GM19455 (cell line): ENCODE data around the gene AGFG2.
"Not testable (repeated sequence)": the region's sequence is repeated elsewhere in the genome, so short reads cannot be mapped to it uniquely, and the experiment has no call there.

Source experiments
- ATAC-seq: cut with Tn5 transposase; IDR thresholded peaks from one replicate; pipeline ENCODE4 v1.9.1; 2021; ENCODE audit not compliant: unreplicated experiment

AGFG2 gene

DNA sequence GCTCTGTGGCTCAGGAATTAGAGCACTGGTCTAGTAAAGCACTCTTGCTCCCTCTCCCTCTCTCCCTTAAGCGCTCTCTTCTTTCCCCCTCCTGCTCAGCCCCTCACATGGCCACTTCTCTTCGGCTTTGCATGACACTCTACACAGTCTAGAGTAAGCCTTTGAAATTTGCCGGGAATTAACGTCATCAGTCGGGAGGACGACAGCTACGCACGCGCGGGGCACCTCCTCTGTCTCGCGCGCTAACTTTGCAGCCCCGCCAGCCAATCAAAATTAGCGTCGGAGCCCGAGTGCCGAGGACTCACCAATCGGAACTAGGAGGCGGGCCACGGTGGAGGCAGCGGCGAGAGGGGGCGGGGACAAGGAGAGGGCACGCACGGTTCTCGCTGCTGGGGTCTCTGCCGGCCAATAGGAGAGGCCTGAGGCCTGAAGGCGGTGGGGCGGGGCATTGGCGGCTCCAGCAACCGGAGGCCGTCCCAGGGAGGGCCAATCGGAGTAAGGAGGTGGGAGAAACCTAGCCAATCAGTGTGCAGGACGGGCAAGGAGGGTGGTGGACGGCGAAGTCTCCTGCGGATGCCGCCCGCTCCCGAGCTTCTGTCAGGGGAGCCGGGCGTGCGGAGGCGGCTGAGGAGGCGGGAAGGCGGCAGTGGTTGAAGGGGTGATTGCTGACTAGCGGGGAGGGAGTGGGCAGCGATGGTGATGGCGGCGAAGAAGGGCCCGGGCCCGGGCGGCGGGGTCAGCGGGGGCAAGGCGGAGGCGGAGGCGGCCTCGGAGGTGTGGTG, at the start of gene AGFG2:
AGFG2 (plus strand) TSS at position 550 of the 782 bp plus-strand sequence; CDS start at position 694, 144 bp downstream.
- peak; percentile 94 for ATAC-seq

DNA sequence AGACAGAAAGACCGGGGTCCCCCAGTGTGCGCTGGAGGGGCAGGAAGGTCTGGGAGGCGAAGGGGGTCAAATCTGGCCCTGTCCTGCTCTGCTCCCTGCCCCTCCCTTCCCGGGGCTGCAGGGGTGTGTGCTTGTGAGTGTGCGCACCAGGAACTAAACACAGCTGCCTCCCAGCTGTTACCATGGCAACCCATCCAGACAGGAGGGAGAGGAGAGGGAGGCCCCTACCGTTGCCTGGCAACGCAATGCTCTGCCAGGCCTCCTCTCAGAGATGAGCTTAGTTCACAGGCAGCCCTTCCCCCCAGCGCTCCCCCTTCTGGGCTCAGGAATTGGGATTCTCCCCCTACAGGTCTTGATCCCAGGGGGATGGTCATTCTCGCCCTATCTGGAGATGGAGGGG, 49.2 kb upstream of the AGFG2 start:
- no peak for ATAC-seq

DNA sequence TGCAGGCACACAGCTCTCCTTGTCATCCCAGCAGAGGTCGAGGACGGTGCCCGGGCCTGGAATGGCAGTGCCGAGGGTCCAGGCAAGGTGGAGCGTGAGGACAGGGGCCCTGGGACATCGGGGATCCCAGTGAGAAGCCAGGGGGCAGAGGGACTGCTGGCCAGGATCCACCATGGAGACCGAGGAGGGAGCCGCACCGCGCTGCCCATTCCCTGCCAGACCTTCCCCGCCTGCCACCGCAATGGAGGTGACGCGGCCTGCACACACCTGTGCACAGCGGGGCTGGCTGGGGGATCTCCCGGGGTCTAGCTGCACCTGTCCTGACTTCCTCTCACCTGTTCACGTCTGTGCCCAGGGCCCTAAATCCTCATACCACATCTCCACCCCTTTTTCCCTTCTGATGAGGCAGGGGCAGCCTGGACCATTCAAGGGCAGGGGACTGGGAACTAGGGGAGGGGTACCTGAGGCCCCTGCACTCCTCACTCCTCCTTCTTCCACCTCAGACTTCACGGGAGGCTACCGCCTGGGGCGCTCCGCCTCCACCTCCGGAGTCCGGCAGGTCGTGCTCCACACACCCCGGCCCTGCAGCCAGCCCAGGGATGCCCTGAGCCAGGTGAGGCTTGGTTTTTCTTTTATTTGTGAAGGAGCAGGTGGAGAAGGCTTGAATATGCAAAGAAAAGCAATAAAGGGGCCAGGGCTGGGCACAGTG, 48.4 kb upstream of the AGFG2 start:
- no peak for ATAC-seq

GRCh38 chr7:100491192-100491578, 47.8 kb upstream of the AGFG2 start:
- ATAC-seq: no peak

GRCh38 chr7:100492738-100493475, 46.1 kb upstream of the AGFG2 start:
- ATAC-seq: no peak

GRCh38 chr7:100493476-100494264, 45.3 kb upstream of the AGFG2 start:
- no peak for ATAC-seq

DNA sequence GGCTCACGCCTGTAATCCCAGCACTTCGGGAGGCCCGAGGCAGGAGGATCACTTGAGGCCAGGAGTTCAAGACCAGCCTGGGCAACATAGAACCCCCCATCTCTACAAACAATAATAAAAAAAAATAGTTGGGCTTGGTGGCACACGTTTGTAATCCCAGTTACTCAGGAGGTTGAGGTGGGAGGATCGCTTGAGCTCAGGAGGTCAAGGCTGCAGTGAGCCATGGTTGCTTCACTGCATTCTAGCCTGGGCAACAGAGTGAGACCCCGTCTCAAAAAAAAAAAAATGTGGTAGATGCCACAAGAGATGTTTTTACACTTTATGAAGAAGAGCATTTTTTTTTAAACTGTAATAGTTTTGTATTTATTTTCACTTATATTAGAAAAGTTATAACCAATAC, 42.5 kb upstream of the AGFG2 start:
- ATAC-seq: no peak

DNA sequence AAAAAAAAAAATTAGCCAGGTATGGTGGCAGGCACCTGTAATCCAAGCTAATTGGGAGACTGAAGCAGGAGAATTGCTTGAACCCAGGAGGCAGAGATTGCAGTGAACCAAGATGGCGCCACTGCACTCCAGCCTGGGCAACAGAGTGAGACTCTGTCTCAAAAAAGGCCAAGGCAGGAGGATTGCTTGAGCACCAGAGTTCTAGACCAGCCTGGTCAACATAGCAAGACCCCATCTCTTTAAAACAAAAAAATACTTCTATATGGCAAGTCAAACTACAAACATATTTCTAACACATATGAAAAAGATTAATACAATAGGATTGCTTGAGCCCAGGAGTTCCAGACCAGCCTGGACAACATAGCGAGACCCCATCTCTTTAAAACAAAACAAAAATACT, 38.3 kb upstream of the AGFG2 start:
- not testable (repeated sequence) for ATAC-seq

DNA sequence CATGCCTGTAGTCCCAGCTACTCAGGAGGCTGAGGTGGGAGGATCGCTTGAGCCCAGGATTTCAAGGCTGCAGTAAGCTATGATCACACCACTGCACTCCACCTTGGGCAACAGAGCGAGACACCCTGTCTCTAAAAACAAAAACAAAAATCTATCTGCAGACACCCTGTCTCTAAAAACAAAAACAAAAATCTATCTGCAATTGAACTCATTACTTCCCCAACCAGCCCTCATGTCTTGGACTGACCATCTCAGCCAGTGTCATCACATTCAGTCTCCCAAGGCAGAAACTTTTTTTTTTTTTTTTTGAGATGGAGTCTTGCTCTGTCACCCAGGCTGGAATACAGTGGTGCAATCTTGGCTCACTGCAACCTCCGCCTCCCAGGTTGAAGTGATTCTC, 35.0 kb upstream of the AGFG2 start:
- not testable (repeated sequence) for ATAC-seq

DNA sequence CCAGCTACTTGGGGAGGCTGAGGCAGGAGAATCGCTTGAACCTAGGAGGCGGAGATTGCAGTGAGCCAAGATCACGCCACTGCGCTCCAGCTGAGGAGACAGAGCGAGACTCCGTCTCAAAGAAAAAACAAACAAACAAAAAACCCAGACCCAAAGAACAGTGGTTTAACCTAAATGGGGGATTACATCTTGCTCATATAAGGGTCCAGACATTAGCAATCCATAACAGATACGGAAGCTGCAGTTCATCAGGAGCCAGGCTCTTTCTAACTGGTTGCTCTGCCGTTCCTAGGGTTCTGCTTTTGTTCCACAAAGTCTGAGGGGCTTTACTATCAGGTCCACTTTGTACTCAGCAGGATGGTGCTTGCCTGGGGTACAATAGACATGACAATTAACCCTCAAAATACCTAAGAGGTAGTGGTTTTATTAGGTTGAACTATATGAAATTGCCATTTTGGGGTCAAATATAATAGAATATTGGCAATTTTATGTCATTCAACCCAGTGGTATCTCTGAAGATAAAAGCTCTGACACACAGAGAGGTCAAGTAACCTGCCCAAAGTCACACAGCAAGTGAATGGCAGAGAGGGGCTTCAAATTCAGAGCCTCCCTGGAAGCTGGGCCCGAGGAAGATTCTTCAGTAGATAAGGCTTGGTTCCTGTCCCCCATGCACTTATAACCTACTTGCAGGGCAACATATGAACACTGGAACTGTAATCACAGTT, 34.0 kb upstream of the AGFG2 start:
- ATAC-seq: no peak

GRCh38 chr7:100506356-100506923, 32.6 kb upstream of the AGFG2 start:
- ATAC-seq: no peak

DNA sequence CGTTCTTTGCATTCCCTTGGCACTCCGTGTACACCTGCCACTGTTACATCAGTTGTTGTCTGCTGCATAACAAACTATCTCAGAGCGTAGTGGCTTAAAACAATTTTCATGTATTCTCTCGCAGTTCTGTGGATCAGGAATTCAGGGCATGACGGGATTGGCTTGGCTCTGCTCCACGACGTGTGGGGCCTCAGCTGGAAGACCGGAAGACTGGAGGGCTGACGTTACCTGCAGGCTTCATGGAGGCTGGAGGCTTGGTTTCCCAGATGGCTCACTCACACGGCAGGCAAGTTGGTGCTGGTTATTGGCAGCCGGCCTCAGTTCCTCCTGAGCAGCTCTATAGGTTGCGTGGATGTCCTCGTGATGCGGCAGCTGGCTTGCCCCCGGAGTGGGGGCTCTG, 29.8 kb upstream of the AGFG2 start:
- no peak for ATAC-seq

DNA sequence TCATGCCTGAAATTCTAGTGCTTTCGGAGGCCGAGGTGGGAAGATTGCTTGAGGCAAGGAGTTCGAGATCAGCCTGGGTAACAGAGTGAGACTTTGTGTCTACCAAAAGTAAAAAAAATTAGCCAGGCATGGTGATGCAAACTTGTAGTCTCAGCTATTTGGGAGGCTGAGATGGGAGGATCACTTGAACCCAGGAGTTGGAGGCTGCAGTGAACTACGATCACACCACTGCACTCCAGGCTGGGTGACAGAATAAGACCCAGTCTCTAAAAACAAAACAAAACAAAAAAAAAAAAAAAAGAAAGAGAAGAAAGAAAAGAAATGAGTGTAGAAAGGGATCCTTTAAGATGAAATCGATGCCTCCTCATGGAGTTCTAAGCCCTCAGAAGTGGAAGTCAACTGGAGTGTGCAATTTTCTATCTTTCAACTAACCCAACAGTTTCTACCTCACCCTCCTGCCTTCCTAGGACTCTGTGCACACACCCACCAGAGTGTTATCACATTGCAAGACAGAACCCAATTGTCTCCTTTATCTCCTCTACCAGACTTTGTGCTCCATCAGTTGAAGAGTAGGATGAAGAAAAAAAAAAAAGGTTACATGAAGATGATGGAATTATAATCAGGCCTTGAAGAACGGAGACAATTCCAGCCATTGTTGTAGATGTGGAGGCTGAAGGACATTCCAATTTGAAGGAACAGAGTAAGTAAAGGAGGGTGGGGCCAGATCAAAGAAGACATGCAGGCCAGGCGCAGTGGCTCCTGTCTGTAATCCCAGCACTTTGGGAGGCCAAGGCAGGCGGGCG, 28.4 kb upstream of the AGFG2 start:
- no peak for ATAC-seq

GRCh38 chr7:100513212-100513810, 25.7 kb upstream of the AGFG2 start:
- no peak for ATAC-seq

DNA sequence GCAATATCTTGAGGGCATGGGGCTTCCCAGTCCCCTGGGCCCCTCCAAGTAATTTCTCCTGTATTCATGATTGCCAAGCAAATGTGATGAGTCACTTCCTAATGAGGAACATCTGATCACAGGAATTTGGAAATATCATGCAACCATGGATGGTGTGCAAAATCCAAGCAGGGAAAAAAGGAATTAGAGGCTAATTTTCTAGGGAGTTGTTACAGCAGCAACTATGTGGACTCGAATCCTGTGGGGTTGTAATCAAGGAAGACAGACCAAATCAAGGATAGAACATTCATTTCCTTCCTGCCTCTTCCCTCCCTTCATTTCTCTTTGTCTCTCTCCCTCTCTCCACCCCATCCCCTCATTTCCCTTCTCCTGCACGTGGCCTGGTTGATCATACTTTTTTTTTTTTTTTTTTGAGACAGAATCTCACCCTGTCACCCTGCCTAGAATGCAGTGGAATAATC, 23.9 kb upstream of the AGFG2 start:
- ATAC-seq: no peak

DNA sequence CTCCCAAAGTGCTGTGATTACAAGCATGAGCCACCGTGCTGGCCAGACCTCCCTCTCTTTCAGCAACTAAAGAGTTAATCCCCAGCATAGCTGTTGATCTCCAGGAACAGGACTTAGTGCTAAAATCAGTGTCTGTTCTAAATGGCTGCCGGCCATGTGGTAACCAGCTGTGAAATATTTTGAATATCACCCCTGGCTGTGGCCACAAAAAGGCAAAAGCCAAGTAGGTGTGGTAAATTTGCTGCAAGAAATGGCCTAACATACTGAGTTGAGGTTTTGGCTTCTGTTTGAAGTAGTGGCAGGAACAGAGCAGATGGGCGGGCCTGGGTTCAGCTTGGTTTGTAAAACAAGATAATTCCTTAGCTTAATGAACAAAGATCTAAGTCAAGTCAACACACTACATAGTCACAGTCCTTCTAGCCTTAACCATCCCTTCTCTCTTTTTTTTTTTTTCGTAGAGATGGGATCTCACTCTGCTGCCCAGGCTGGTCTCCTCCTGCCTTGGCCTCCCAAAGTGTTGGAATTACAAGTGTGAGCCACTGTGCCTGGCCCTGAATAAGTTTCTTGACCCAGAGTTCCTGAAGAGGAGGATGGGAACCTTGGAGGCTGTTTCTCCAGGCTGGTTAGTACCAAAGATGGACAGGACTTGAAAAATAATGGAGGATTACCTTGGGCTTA, 22.7 kb upstream of the AGFG2 start:
- ATAC-seq: no peak

GRCh38 chr7:100517305-100517704, 21.7 kb upstream of the AGFG2 start:
- no peak for ATAC-seq

- ATAC-seq: no peak
Observed at GRCh38 chr7:100519580-100519979, 19.4 kb upstream of the AGFG2 start.
